DOHH2 (cell line): Measurements from ENCODE around the gene TINAGL1.
A peak's percentile ranks its signal among the peaks of the same experiment; 100 is the strongest.
"Not testable (repeated sequence)": the region's sequence is repeated elsewhere in the genome, so short reads cannot be mapped to it uniquely, and the experiment has no call there.

Source experiments
- H3F3A ChIP-seq: fragments of 200-600 bp; sonication (generic), shearing (Covaris generic); 2 replicates; pipeline ENCODE4 v1.6.0; 2016; ENCODE audit warnings: antibody characterized with exemption, mild to moderate bottlenecking; ENCODE audit not compliant: control insufficient read depth, insufficient read depth
- H3K27ac ChIP-seq: fragments of 200-600 bp; sonication (generic); 2 replicates; pipeline ENCODE4 v1.5.1; 2014; ENCODE audit warnings: low read depth, mild to moderate bottlenecking, low read length, moderate library complexity
- H3K27me3 ChIP-seq: fragments of 200-600 bp; sonication (generic); 2 replicates; pipeline ENCODE4 v1.6.1; 2014; ENCODE audit warnings: mild to moderate bottlenecking, low read length, mixed read lengths; ENCODE audit not compliant: control insufficient read depth
- H3K36me3 ChIP-seq: fragments of 200-600 bp; sonication (generic); 2 replicates; pipeline ENCODE4 v1.6.1; 2014; ENCODE audit warnings: mild to moderate bottlenecking, low read length, moderate library complexity, mixed read lengths; ENCODE audit not compliant: control insufficient read depth
- H3K4me1 ChIP-seq: fragments of 200-600 bp; sonication (generic); 2 replicates; pipeline ENCODE4 v1.6.1; 2014; ENCODE audit warnings: mild to moderate bottlenecking, low read length, mixed read lengths; ENCODE audit not compliant: control insufficient read depth
- H3K4me2 ChIP-seq: fragments of 200-600 bp; sonication (generic); 2 replicates; pipeline ENCODE4 v1.6.0; 2014; ENCODE audit warnings: mild to moderate bottlenecking, low read length, moderate library complexity
- H3K4me3 ChIP-seq: fragments of 200-600 bp; sonication (generic); 2 replicates; pipeline ENCODE4 v1.5.1; 2014; ENCODE audit warnings: mild to moderate bottlenecking, low read length, mixed read lengths
- H3K79me2 ChIP-seq: fragments of 200-600 bp; sonication (generic); 2 replicates; pipeline ENCODE4 v1.6.1; 2014; ENCODE audit warnings: mild to moderate bottlenecking, low read length, mixed read lengths; ENCODE audit not compliant: control insufficient read depth
- H3K9me2 ChIP-seq: fragments of 200-600 bp; sonication (generic); replicated peaks from 2 replicates; pipeline ENCODE4 v1.6.1; 2014; ENCODE audit warnings: mild to moderate bottlenecking, low read length, mixed read lengths; ENCODE audit not compliant: control insufficient read depth
- H3K9me3 ChIP-seq: fragments of 200-600 bp; sonication (generic); 2 replicates; pipeline ENCODE4 v1.6.1; 2014; ENCODE audit warnings: antibody characterized with exemption, low read length, mixed read lengths; ENCODE audit not compliant: control insufficient read depth, insufficient read depth
- H4K20me1 ChIP-seq: fragments of 200-600 bp; sonication (generic); 2 replicates; pipeline ENCODE4 v1.6.0; 2014; ENCODE audit warnings: low read depth, mild to moderate bottlenecking, antibody characterized with exemption, low read length, moderate library complexity; ENCODE audit not compliant: control insufficient read depth, insufficient read depth
- EZH2phosphoT487 ChIP-seq: fragments of 200-600 bp; sonication (generic); IDR thresholded peaks from 2 replicates; pipeline ENCODE4 v1.6.1; 2017; ENCODE audit warnings: borderline replicate concordance, mild to moderate bottlenecking, antibody characterized with exemption, low read length, moderate library complexity, mixed read lengths
- TF ChIP-seq, protein P1 (sequence below): fragments of 200-600 bp; sonication (generic); IDR thresholded peaks from one replicate; pipeline ENCODE4 v1.5.1; 2014; ENCODE audit warnings: antibody characterized with exemption, mild to moderate bottlenecking, low read depth, low read length; ENCODE audit not compliant: poor library complexity, severe bottlenecking

Gene TINAGL1

DNA sequence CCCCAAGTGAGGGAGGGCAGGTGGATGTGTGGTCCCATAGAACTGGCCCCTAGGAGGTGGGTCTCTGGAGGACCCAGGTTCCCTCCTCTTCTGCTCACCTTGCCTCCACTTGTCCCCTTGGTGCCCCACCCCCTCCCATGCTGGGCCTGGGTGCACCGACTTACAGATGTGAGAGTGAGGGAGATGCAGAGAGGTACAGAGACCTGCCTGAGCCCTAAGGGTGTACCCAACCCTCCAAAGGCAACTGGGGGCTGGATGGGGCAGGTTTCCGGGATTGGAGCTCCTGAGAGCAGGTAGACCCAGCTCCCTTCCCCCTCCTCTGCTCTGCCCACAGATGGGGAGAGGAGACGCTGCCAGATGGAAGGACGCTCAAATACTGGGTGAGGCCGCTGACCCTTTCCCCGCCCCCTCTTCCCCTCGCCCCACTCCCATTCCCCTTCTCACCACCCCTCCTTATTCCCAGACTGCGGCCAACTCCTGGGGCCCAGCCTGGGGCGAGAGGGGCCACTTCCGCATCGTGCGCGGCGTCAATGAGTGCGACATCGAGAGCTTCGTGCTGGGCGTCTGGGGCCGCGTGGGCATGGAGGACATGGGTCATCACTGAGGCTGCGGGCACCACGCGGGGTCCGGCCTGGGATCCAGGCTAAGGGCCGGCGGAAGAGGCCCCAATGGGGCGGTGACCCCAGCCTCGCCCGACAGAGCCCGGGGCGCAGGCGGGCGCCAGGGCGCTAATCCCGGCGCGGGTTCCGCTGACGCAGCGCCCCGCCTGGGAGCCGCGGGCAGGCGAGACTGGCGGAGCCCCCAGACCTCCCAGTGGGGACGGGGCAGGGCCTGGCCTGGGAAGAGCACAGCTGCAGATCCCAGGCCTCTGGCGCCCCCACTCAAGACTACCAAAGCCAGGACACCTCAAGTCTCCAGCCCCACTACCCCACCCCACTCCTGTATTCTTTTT is 10.3 kb downstream of the TINAGL1 start:
- H3K36me3 ChIP-seq: no peaks in the 10 kb centered on the region
- no peaks in the 10 kb centered on the region for H3K79me2 ChIP-seq
- H3K4me2 ChIP-seq: no peak overlapping the region
- TF ChIP-seq, protein P1, sequence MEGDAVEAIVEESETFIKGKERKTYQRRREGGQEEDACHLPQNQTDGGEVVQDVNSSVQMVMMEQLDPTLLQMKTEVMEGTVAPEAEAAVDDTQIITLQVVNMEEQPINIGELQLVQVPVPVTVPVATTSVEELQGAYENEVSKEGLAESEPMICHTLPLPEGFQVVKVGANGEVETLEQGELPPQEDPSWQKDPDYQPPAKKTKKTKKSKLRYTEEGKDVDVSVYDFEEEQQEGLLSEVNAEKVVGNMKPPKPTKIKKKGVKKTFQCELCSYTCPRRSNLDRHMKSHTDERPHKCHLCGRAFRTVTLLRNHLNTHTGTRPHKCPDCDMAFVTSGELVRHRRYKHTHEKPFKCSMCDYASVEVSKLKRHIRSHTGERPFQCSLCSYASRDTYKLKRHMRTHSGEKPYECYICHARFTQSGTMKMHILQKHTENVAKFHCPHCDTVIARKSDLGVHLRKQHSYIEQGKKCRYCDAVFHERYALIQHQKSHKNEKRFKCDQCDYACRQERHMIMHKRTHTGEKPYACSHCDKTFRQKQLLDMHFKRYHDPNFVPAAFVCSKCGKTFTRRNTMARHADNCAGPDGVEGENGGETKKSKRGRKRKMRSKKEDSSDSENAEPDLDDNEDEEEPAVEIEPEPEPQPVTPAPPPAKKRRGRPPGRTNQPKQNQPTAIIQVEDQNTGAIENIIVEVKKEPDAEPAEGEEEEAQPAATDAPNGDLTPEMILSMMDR: no peak
- no peak for TF ChIP-seq EZH2phosphoT487
- H3K27ac ChIP-seq: no peak overlapping the region
- peaks cover 3% of the 10 kb centered on the region; the same call in 1 of the 2 replicates for H3K27me3 ChIP-seq
- no peak overlapping the region for H3K4me3 ChIP-seq
- H3K4me1 ChIP-seq: no peaks in the 10 kb centered on the region
- H3F3A ChIP-seq: no peaks in the 10 kb centered on the region
- no peaks in the 10 kb centered on the region for H4K20me1 ChIP-seq
- no peaks in the 10 kb centered on the region for H3K9me2 ChIP-seq
- H3K9me3 ChIP-seq: no peaks in the 10 kb centered on the region

DNA sequence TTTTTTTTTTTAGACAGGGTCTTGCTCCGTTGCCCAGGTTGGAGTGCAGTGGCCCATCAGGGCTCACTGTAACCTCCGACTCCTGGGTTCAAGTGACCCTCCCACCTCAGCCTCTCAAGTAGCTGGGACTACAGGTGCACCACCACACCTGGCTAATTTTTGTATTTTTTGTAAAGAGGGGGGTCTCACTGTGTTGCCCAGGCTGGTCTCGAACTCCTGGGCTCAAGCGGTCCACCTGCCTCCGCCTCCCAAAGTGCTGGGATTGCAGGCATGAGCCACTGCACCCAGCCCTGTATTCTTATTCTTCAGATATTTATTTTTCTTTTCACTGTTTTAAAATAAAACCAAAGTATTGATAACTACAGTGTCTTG is 11.0 kb downstream of the TINAGL1 start:
- not testable (repeated sequence) for H3K27ac ChIP-seq, H3K36me3 ChIP-seq, H3K4me3 ChIP-seq, H3K27me3 ChIP-seq, H3K9me3 ChIP-seq, H4K20me1 ChIP-seq, H3K4me2 ChIP-seq, H3K4me1 ChIP-seq, H3K79me2 ChIP-seq, H3K9me2 ChIP-seq, H3F3A ChIP-seq

DNA sequence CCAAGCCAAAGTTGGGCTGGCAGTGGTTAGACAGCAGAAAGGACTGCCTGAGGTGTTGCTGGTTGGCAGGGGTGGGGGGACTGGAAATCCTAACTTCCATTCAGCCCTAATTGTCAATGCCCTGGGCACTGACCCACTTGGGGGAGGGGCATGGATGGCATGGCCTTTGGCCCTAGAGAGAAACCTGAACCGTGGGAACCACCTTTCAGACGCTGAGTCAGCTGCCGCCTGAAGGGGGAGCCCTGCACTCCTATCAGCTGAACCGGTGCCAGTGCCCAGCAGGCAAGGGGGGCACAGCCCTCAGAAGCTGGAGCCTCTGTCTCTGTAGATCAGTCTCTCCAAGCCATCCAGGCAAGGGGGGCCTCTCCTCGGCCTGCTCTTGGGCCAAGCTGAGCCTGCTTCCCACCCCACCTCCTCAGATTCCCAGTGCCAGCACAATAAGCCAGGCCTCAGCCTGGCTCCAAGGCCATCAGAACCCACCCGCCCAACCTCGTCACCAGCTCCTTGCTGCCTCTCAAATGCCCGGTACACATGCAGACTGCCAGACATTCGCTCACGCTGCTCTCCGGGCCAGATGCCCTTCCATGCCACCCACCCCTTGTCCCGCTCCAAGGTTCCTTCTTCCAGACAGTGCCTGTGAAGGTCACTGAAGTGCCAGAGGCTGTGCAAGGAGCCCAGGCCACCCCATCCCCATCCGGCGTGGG is 11.6 kb downstream of the TINAGL1 start:
- Histone ChIP-seq H3K9me3 (no peaks in the 10 kb centered on the region), H3K4me2 (no peak overlapping the region), H3K4me1 (no peaks in the 10 kb centered on the region), H3K27ac (no peak overlapping the region), H4K20me1 (no peaks in the 10 kb centered on the region), H3K9me2 (no peaks in the 10 kb centered on the region), H3K36me3 (no peaks in the 10 kb centered on the region), H3K27me3 (peaks cover 3% of the 10 kb centered on the region; the same call in 1 of the 2 replicates), H3F3A (no peaks in the 10 kb centered on the region), H3K4me3 (no peak overlapping the region), H3K79me2 (no peaks in the 10 kb centered on the region)
- TF ChIP-seq, protein P1: peak; percentile 92
- TF ChIP-seq EZH2phosphoT487: no peak
